Measurements from ENCODE around the gene MACO1.

Gene MACO1

DNA sequence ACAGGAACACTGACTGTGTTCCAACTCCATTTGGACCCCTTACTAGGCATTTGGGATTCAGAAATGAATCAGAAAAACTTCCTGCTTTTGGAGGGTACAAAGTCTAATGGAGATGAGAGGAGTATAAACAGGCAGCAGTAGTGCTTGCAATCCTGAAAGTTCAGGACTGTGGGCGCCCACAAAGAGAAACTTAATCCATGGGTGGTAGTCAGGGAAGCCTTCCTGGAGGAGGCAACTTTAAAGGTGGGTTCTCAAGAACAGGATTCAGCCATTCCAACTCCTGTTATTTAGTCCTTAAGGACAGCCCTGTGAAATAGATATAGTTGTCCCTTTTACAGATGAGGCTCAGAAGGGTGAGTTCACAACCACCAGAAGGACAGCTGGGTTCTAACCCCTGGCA, 110.7 kb downstream of the MACO1 start:
- TF ChIP-seq, protein P1, sequence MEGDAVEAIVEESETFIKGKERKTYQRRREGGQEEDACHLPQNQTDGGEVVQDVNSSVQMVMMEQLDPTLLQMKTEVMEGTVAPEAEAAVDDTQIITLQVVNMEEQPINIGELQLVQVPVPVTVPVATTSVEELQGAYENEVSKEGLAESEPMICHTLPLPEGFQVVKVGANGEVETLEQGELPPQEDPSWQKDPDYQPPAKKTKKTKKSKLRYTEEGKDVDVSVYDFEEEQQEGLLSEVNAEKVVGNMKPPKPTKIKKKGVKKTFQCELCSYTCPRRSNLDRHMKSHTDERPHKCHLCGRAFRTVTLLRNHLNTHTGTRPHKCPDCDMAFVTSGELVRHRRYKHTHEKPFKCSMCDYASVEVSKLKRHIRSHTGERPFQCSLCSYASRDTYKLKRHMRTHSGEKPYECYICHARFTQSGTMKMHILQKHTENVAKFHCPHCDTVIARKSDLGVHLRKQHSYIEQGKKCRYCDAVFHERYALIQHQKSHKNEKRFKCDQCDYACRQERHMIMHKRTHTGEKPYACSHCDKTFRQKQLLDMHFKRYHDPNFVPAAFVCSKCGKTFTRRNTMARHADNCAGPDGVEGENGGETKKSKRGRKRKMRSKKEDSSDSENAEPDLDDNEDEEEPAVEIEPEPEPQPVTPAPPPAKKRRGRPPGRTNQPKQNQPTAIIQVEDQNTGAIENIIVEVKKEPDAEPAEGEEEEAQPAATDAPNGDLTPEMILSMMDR (conservative IDR thresholded peaks at IDR 0.05; ENCODE audit: low read length): no peak
- no peak overlapping the region for H3K4me3 ChIP-seq (ENCODE audit: low read length)

DNA sequence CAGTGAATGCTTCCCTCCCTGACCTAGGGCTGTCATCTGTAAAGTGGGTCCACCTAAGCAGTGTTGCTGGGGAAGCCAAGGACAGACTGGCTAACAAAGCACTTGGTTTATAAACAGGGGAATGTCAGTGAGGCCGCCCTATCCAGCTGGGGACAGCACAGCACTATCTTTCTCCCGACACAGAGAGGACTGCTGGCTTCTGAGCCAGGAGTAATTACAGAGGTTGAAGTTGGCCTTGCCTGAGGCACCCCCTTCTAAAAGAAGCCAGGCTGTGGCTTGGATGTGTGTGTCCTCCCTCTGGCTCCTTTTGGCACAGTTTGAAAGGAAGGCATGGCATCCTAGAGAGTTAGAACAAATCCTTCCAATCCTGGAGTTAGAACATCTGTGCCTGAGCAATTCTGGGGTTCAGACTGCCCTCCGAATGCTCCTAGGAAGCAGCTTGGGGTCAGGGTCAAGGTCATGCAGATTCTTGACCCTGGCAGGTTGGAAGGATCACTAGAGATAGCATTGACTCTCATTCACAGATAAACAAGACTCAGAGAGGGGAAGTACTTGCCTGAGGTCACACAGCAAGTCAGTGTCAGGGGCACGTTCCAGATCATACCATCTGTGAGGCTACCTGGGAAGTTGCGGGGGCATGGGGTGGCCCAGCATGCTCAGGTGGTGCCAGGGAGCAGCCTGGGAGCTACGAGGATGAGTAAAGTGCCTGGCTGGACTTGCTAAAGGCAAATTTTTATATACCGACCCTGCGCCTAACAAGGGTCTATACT, 111.4 kb downstream of the MACO1 start:
- no peak overlapping the region for H3K4me3 ChIP-seq (ENCODE audit: low read length)

More for the DNA sequence above, 110.7 kb downstream of the MACO1 start:
- DNase-seq (ENCODE audit: low read depth): no peak

DNA sequence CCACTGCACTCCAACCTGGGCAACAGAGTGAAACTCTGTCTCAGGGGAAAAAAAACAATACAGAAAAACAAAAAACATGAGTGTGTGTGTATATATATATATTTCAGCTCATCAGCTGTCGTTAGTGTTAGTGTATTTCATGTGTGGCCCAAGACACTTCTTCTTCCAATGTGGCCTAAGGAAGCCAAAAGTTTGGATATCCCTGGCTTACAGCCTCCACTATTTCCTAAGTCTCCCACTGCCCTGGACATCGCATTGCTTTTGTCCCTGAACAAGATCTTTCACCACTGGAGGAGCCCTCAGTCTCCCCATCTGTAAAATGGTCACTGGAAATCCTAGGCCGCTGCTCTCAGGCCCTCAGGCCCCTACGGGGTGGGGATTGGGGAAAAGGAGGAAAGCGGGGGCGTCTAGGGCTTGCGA, 112.3 kb downstream of the MACO1 start:
- H3K4me3 ChIP-seq (ENCODE audit: low read length): peak overlapping the region; percentile 39
- DNase-seq (ENCODE audit: low read depth): no peak
- TF ChIP-seq, protein P1 (conservative IDR thresholded peaks at IDR 0.05; ENCODE audit: low read length): no peak

More for the DNA sequence above, 111.4 kb downstream of the MACO1 start:
- TF ChIP-seq, protein P1 (conservative IDR thresholded peaks at IDR 0.05; ENCODE audit: low read length): no peak
- no peak for DNase-seq (ENCODE audit: low read depth)

DNA sequence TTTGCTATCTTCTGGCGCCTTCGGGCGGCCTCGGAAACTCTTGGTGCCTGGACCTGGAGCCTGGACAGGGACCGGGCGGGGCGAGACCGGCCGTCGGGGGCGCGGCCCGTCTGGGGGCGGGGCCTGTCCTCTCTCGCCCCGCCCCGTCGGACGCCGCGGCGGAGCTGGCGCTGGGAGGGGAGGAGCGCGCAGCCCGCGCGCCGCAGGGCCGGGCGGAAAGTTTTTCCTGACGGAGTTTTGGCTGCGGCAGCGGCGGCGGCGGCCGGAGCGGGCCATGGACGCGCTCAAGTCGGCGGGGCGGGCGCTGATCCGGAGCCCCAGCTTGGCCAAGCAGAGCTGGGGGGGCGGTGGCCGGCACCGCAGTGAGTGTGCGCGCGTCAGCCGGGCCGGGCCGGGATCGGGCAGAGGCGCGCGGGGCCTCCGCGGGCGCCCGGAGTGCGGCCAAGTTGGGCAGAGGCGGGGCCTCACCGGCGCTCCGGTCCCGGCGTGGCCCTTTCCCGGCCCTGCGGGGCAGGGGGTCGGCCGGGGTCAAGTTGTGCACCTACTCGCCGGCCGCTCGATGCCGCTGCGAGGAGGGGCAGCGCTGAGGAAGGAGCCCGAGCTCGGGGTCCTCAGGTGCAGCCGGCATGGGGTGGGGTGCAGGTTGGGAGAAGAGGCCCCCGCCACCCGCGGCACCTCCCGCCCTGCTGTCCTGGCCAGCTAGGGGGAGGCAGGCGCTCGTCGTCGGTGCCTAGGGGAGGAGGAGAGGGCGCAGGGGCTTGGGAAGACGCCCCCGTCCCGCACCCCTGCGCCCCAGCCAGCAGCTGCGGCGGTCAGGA, 112.9 kb downstream of the MACO1 start, which contains the start of gene LDLRAP1:
TSS of gene LDLRAP1 (plus strand) at position 182 of the 818 bp plus-strand sequence. CDS start at position 275, 93 bp downstream.
- TF ChIP-seq, protein P1 (conservative IDR thresholded peaks at IDR 0.05; ENCODE audit: low read length): no peak
- peak within 1 kb of the TSS; percentile 73 for H3K4me3 ChIP-seq (ENCODE audit: low read length)
- DNase-seq (ENCODE audit: low read depth): peak; percentile 69

DNA sequence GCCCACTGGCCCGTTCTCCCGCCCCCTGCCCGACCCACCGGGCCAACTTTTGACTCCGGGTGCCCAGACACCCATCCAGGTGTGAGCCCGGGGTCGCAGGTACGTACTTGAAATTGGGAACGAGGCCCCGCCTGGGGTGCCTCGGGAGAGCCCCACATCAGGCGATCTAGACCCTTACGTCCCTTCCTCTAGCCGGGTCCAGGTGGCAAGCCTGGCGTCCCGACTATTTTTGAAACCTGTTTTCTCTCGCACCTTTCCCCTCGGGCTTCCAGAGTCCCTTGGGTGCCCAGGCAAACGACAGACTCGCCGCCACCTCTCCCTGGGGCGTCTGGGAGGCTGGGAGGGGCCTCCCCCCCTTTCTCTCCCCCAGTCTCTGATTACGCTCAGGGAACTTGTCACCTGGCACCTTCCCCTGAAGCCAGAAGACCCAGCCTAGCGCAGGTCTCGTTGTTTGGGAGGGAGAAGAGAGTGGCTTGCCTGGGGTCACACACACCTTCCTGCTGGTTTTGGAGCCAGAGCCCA, 113.6 kb downstream of the MACO1 start:
- DNase-seq (ENCODE audit: low read depth): no peak
- H3K4me3 ChIP-seq (ENCODE audit: low read length): peak overlapping the region; percentile 73
- TF ChIP-seq, protein P1 (conservative IDR thresholded peaks at IDR 0.05; ENCODE audit: low read length): no peak

DNA sequence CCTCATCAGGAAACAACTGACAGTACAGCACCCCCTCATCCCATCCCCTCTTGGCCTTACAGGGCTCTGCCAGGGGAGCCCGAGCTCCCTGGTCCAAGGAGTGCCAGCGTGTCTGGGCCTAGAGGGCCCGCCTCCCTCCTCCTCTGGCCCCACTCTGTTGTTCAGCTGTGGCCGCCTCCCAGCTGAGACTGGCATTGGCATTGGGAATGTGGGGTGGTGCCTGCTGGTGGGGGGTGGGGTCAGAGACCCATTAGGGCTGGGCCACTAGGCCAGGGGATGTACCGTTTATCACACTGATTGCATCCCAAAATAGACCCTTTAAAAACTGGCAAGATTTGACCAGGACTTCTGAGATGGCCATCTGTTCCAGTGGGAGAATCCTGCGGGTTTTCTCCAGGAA, 114.1 kb downstream of the MACO1 start:
- TF ChIP-seq, protein P1 (conservative IDR thresholded peaks at IDR 0.05; ENCODE audit: low read length): no peak
- peak overlapping the region; percentile 73 for H3K4me3 ChIP-seq (ENCODE audit: low read length)

More for the DNA sequence above, 114.1 kb downstream of the MACO1 start:
- peak; percentile 36 for DNase-seq (ENCODE audit: low read depth)
